HCT116 (cell line): ENCODE results near the gene SPRR5. TPM values are rescaled to one million over a fixed set of nuclear protein-coding genes. Genes with fewer than 3 reads are reported as not detected.

ENCODE experiments used
- ATAC-seq: fragments of 200-7000 bp; cut with Tn5 transposase; 2 replicates; pipeline ENCODE4 v1.9.1; 2020; ENCODE audit warnings: mild to moderate bottlenecking, moderate library complexity
- BruUV-seq: library from RNA; stranded (reverse); fragments of 400-500 nt; replicated peaks from 2 replicates; lab custom pipeline; 2021; lab: Mats Ljungman, UMichigan
- CTCF ChIA-PET: fragments of 300-600 bp; sonication (Branson Sonifier 250); formaldehyde crosslinking; loops from one replicate; lab custom pipeline; 2021; ENCODE audit warnings: antibody characterized with exemption; lab: Charles Lee
- POLR2A ChIA-PET: fragments of 300-600, 350-600 bp; sonication (Branson Sonifier 250); formaldehyde crosslinking; loops from one replicate; lab custom pipeline; 2021; ENCODE audit warnings: antibody characterized with exemption; lab: Charles Lee
- RAD21 ChIA-PET, 2 experiments: fragments of 300-600 bp; sonication (Branson Sonifier 250); formaldehyde crosslinking; loops; one replicate each; lab custom pipeline; 2023; ENCODE audit warnings: low total read pairs in 2 of 2; ENCODE audit not compliant: uncharacterized antibody in 2 of 2, unreplicated experiment in 2 of 2, low non-redundant PET in 1 of 2; lab: Charles Lee
- DNase-seq: peaks from one replicate; pipeline ENCODE4 v3.0.0-alpha.2; 2010; ENCODE audit warnings: low read depth, low spot score
- H2AFZ ChIP-seq: fragments of 200-600 bp; shearing (Covaris generic), sonication (generic); 2 replicates; pipeline ENCODE4 v1.6.1; 2017; ENCODE audit warnings: low read depth, mixed run types, mixed read lengths, antibody characterized with exemption, low read length; ENCODE audit not compliant: poor library complexity, severe bottlenecking
- H3K27ac ChIP-seq: 2 replicates; pipeline ENCODE4 v1.5.1; 2012; ENCODE audit warnings: low read depth, low read length
- H3K27me3 ChIP-seq: fragments of 200-600 bp; sonication (generic); 2 replicates; pipeline ENCODE4 v1.6.1; 2016; ENCODE audit warnings: mixed run types, low read length, mixed read lengths; ENCODE audit not compliant: insufficient read depth
- H3K36me3 ChIP-seq, 2 experiments: fragments of 200-500 bp in 1 of 2; fragments of 200-600 bp in 1 of 2; sonication (Bioruptor generic) in 1 of 2; sonication (generic) in 1 of 2; 2 replicates each; pipeline versions ENCODE4 v1.5.1 to v1.6.1; 2014 to 2016; ENCODE audit warnings: low read length in 2 of 2, inconsistent platforms in 1 of 2, mixed read lengths in 1 of 2, mixed run types in 1 of 2; ENCODE audit not compliant: insufficient read depth in 2 of 2, control insufficient read depth in 1 of 2
- H3K4me1 ChIP-seq, 2 experiments: fragments of 200-600 bp in 1 of 2; sonication (generic) in 1 of 2; 2 replicates each; pipeline versions ENCODE4 v1.5.1 to v1.6.1; 2012 to 2017; ENCODE audit warnings: low read length in 2 of 2, inconsistent platforms in 1 of 2, mild to moderate bottlenecking in 1 of 2, mixed read lengths in 1 of 2, mixed run types in 1 of 2, moderate library complexity in 1 of 2; ENCODE audit not compliant: insufficient read depth in 2 of 2, control insufficient read depth in 1 of 2
- H3K4me2 ChIP-seq: fragments of 200-600 bp; sonication (generic); 2 replicates; pipeline ENCODE4 v1.6.1; 2017; ENCODE audit warnings: mixed run types, low read length, mixed read lengths
- H3K4me3 ChIP-seq, 2 experiments: fragments of 200-600 bp in 1 of 2; sonication (generic) in 1 of 2; replicated peaks in 1 of 2; 2 replicates each; pipeline ENCODE4 v1.5.1; 2011 to 2016; ENCODE audit warnings: low read length in 2 of 2, control low read depth in 1 of 2, low read depth in 1 of 2, mild to moderate bottlenecking in 1 of 2, mixed read lengths in 1 of 2, mixed run types in 1 of 2
- H3K79me2 ChIP-seq: fragments of 200-600 bp; sonication (generic); 2 replicates; pipeline ENCODE4 v1.6.1; 2017; ENCODE audit warnings: mild to moderate bottlenecking, mixed run types, low read length, moderate library complexity, mixed read lengths; ENCODE audit not compliant: insufficient read depth
- H3K9ac ChIP-seq: fragments of 200-600 bp; sonication (generic); 2 replicates; pipeline ENCODE4 v1.6.1; 2016; ENCODE audit warnings: low read length, mixed read lengths
- H3K9me2 ChIP-seq: fragments of 200-600 bp; sonication (generic), shearing (Covaris generic); 2 replicates; pipeline ENCODE4 v1.6.1; 2017; ENCODE audit warnings: mixed run types, mild to moderate bottlenecking, moderate library complexity; ENCODE audit not compliant: insufficient read depth
- H3K9me3 ChIP-seq, 2 experiments: fragments of 200-500 bp in 1 of 2; fragments of 200-600 bp in 1 of 2; sonication (Bioruptor generic) in 1 of 2; sonication (generic) in 1 of 2; 2 replicates each; pipeline ENCODE4 v1.6.1; 2014 to 2017; ENCODE audit warnings: low read length in 2 of 2, mixed read lengths in 2 of 2, inconsistent platforms in 1 of 2, low read depth in 1 of 2, mild to moderate bottlenecking in 1 of 2, mixed run types in 1 of 2, moderate library complexity in 1 of 2; ENCODE audit not compliant: control insufficient read depth in 1 of 2, insufficient read depth in 1 of 2
- H4K20me1 ChIP-seq: fragments of 200-600 bp; sonication (generic), shearing (Covaris generic); 2 replicates; pipeline ENCODE4 v1.6.1; 2017; ENCODE audit warnings: mixed run types, mild to moderate bottlenecking, moderate library complexity; ENCODE audit not compliant: insufficient read depth
- CTCF ChIP-seq, 3 experiments: fragments of 200-600 bp in 1 of 3; sonication (generic) in 1 of 3; IDR thresholded peaks in 2 of 3; conservative IDR thresholded peaks in 1 of 3; 2 replicates each; pipeline ENCODE4 v1.5.1; 2012 to 2017; ENCODE audit warnings: low read depth in 2 of 3, low read length in 2 of 3, antibody characterized with exemption in 1 of 3, borderline replicate concordance in 1 of 3, control low read depth in 1 of 3, mild to moderate bottlenecking in 1 of 3, mixed read lengths in 1 of 3, mixed run types in 1 of 3, moderate library complexity in 1 of 3; ENCODE audit not compliant: insufficient read depth in 1 of 3
- EGR1 ChIP-seq: IDR thresholded peaks from 2 replicates; pipeline ENCODE4 v1.6.1; 2012; ENCODE audit warnings: low read depth
- MAX ChIP-seq: IDR thresholded peaks from 2 replicates; pipeline ENCODE4 v1.6.1; 2012
- POLR2AphosphoS5 ChIP-seq: IDR thresholded peaks from 2 replicates; pipeline ENCODE4 v1.6.1; 2011; ENCODE audit warnings: mild to moderate bottlenecking, low read depth, low read length, moderate library complexity
- SP1 ChIP-seq: IDR thresholded peaks from 2 replicates; pipeline ENCODE4 v1.6.1; 2012; ENCODE audit warnings: low read depth
- ZBTB33 ChIP-seq: IDR thresholded peaks from 2 replicates; pipeline ENCODE4 v1.6.1; 2011; ENCODE audit warnings: mild to moderate bottlenecking, low read length, moderate library complexity; ENCODE audit not compliant: insufficient replicate concordance; ENCODE audit errors: extremely low read depth
- ZFX ChIP-seq: fragments of 450-650 bp; IDR thresholded peaks from 2 replicates; pipeline ENCODE4 v1.6.1; 2017
- intact Hi-C: fragments of 100-400 bp; cut with micrococcal nuclease; formaldehyde crosslinking; loops from 2 replicates; pipeline ENCODE4 v1.10.0; 2022
- total RNA-seq: library from RNA; stranded (reverse); gene quantifications from one replicate; pipeline ENCODE4 v1.2.1, GENCODE V29; 2021; ENCODE audit not compliant: unreplicated experiment

Gene SPRR5
- total RNA-seq, 1 experiment from 2014 or later: not detected

- Histone ChIP-seq H4K20me1 (no peaks in the 10 kb centered on the region), H3K4me3 (no peak overlapping the region), H3K27me3 (peaks cover 26% of the 10 kb centered on the region), H3K4me1 (no peaks in the 10 kb centered on the region), H2AFZ (no peak overlapping the region), H3K27ac (no peak overlapping the region), H3K9ac (no peak overlapping the region), H3K9me2 (no peaks in the 10 kb centered on the region), H3K9me3 (no peaks in the 10 kb centered on the region), H3K36me3 (no peaks in the 10 kb centered on the region), H3K79me2 (no peaks in the 10 kb centered on the region), H3K4me2 (no peak overlapping the region)
- ChIA-PET RAD21 (no interaction called here), CTCF (no interaction called here), POLR2A (no interaction called here)
- DNase-seq (no peak), ATAC-seq (no peak)
- intact Hi-C loops: no loop called here
- BruUV-seq: no TSS peak
- TF ChIP-seq POLR2AphosphoS5 (no peak), CTCF (IDR thresholded peaks at IDR 0.05 in 2 of 3, conservative IDR thresholded peaks at IDR 0.05 in 1 of 3; ENCODE audit: borderline replicate concordance in 1 of 3, insufficient read depth in 1 of 3, low read depth in 2 of 3, low read length in 2 of 3) (no peak), ZBTB33 (no peak), SP1 (no peak), ZFX (no peak), MAX (no peak), EGR1 (no peak)
These were observed 25.3 kb downstream of the SPRR5 start for GRCh38 chr1:152972196-152972886.
